GM19351 (cell line): ENCODE measurements around the gene HPSE2.

ENCODE experiments used
- ATAC-seq: cut with Tn5 transposase; IDR thresholded peaks from one replicate; pipeline ENCODE4 v1.9.1; 2021; ENCODE audit warnings: mild to moderate bottlenecking, moderate library complexity; ENCODE audit not compliant: unreplicated experiment

The HPSE2 gene

DNA sequence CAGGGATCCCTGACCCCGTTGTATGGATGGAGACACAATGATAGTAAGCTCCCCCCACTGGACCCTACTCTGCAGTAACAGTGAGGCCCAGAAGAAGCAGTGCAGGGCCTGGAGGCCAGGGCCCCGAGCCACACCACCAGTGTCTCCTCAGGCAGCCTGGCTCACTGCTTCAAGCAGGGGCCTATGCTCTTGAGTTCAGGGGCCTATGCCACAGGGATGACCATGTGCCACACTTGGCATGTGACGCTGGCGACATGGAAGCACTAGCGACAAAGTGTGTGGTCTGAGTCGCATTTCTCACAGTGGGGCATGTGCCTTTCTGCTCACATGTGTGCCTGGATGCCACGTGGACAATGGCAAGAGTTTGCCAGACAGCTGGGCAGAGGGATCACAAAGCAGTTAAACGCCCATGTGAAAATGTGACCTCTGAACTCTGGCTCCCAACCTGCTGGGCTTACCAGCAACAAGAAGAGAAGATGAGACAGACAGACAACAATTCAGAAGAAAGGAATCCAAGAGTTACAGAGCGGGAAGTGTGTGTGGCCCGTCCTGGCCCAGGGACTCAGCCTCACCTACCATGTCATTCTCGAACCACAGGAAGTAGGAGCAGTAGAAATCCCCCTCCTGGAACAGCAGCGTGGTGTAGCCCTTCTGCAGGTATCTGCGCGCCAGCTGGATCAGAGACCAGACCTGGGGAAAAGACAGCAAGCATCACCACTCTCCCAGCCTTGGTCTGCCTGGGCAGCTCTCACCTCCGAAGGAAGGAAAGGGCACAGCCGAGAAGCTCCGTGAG is 816.0 kb downstream of the HPSE2 start:
- no peak for ATAC-seq

DNA sequence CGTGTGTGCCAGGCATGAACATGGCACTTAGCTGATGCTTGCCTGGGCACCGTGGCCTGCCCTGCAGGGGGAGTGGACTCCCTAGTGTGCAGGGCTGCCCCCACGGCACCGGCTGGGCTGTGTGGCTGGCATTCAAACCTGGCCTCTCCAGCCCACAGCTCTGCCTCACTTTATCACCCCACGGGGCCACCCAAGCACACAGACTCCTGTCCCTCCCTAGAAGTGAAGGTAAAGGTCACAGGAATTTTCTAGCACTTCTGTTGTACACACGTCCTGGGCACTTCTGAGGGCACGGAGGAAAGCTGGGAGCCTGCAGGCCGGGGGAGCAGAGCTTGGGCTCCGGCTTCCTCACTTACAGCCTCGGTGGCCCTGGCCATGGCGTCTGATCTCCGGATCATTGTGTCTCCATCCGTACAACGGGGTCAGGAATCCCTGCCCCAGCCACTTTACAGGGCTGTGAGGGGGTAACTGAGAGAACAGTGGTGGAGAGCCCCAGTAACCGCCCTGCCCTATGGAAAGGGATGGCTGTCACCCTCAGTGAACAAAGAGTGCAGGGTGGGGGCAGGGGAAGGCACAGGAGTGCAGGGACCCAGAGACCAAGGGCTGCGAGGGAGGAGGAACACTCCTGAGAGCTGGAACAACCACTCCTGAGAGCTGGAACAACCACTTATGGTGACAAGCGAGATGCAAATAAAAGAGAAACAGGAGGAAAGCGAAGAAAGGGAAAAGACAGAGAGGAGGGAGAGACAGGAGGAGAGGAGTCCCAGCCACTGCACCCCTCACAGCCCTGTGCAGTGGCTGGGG is 816.8 kb downstream of the HPSE2 start:
- no peak for ATAC-seq

DNA sequence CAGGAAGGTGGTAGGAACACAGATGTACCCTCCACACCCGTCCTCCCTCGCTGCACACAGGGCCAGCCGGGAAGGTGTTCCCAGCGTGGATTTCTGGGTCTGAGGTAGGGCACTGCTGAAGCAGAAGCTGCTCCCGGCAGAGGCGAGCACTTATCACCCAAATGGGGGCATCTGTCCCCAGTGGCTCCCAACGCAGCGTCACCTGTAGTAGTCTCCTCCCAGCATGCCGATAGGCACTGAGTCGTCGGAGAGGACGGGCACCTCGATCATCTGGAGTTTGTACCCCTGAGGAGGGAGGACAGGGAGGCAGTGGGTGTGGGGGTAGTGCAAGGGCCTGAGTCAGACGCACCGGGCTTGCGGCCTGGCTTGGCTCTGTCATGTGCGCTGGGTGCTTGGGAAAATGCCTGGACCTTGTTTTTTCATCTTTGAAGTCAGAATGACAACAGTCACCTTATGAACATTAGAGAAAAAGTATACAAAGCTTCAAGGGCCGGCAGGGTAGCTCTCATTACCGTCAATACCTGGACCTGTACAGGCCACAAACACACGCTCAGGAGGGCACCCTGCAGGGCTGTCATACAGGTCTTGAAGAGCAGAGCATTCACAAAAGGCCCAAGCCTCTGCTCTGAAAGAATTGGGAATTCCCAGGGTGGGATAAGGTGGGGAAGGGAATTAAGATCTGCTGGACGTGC is 817.5 kb downstream of the HPSE2 start:
- no peak for ATAC-seq

DNA sequence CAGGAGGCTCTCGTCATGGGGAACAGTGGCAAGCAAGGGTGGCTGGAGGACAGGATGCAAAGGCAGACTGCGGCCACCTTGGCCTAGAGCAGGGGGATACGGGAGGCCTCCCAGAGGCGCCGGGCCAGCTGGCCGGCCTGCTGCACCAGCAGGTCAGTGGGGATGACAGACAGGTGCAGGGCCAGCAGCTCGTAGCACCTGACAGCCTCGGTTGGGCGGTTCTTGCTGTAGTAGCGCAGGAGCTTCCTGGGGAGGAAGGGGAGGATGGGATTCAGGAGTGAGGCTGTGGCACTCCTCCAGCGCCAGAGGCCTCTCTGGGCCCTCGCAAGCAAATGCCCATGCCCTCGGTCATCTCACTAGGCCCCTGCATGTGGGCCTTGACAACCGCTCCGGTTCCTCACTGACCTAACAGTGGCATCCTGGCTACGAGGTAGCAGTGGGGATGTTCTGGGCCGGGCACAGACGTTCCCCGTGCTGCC is 818.1 kb downstream of the HPSE2 start:
- no peak for ATAC-seq

DNA sequence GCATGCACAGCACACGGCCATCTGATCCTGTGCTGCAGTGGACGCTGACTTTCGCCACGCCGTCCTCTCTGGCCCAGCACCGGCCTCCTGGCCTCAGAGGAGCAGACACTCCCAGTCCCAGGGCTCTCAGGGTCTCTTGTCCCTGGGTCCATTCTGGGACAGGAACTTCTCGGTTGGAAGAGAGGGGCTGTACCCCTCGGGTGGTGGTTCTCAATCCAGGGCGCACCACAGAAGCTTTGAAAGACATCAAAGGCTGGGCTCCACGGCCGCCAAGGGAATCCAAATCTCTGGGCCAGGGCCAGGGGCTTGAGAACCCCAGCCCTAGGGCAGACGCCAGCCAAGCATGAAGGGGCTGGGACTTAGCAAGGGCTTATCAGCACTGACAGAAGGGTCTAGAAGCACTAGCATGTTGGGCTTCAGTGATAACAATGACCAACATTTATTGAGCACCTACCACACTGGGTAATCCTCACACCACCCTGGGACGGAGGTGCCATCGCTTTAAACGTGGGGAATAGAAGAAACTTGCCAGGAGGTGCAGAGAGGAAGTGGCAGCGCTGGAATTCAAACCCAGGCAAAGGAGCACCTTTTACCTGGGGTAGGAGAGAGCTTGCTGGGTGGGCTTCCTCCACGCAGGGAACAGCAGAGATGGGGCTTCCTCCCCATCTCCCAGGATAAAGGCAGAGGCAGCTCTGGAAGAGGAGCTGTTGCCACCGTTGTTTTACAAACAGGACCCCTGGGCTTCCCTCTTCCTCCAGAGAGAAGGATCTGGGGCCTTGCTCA is 818.9 kb downstream of the HPSE2 start:
- ATAC-seq, result no peak

DNA sequence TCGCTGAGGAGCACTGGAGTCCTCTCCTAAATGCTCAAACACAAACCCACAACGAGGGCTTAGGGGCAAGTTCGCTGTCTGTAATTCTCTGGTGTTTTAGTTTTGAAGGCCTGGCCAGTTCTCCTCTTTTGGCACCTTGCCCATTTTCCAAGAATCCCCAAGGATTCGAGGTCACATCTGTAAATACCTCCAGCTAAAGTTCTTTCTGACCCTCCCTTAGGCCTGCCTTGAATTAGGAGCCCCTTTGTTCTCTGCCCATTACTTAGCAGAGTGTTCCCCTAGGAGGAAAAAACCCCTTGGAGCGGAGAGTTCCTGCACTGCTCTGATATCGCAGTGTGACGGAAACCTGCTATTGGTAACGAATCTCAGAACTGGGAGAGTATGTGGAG is 819.9 kb downstream of the HPSE2 start:
- ATAC-seq, result no peak

DNA sequence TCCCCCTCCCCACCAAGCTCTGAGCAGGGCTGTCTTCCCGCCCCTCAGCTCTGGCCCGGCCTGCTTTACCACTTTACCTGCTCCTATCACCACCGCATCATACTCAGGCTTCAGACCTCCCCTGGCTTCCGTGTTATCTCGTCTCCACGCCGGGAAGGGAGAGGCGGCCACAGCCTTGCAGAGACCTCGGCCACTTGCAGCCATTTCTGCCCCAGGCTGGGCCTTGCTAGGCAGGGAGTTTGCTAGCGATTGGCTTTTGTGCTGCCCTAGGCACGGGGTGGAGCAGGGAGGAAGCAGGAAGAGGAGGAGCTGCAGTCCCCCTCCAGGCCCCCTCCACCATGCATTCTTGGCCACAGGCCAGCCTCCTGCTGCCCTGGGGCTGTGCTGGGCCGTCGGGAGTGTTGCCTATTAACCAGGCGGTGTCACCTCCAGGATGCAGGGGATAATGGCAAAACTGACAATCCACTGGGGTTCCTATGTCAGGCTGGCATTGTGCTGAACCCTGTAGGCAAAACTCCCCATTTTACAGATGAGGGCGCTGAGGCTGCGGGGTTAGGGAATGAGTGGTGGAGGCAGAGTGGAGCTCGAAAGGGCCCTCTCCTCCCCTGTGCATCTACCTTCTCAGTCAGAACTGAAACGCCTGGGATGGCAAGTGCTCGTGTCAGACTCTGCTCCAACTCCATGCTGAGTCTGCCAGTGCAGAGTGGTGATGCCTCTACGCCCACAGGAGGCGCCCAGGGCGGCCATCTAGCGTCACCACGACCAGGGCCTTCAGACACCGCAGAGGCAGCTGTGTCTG is 820.5 kb downstream of the HPSE2 start, which contains the start of gene PYROXD2:
Gene PYROXD2 (minus strand): TSS at position 251 of the 799 bp plus-strand sequence. CDS start 47 bp downstream, at position 204.
- ATAC-seq, result no peak

DNA sequence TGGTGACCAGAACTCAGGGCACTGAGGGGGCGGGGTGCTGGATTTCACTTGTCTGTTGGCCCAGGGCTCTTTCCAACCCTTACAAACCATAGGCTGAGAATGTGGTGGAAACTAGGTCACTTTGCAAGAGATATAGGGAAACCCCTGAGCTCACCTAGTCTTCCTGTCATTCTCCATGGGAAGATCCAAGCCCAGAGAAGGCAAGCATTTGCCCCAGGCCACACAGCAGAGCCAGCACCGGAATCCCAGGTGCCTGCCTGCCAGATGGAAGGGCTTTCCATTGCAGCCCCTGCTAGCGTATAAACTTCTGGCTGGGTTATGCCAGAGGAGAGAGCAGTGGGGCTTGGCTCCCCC is 821.1 kb downstream of the HPSE2 start:
- no peak for ATAC-seq

DNA sequence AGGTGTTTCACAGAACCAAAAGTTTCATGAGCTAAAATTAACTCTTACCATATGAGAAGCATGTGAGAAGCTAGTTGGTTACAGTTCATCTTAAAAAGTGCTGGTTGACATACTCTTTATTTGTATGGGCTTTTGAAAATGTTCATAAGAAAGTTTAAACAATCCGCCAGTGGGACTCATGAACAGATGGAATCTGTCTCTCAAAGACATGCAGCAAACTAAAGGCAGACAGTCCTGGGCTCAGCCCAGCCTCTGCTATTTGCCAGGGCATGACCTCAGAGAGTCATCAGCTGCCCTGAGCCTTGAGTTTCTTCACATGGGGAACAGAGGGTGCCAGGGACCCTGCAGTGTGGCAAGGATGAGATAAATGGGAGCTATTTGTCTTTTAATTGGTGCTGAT is 823.9 kb downstream of the HPSE2 start:
- no peak for ATAC-seq

DNA sequence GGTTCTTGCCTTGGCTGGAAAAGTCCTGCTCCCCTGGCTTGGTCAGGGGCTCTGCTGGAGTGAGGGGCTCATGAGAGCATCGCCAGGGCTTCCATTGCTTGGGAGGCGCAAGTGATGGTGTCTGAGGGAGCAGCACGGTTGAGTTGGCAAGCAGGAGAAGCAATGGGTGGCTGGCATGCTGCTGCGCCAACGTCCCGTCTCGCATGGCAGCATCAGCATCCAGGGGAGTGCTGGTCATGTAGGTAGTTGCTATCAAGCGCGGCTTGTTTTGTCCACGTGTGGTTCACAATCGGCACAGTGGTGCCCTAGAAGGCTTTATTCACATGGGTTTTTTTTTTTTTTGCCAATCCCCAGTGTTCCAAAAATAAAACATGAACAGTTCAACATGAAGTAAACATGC is 824.5 kb downstream of the HPSE2 start:
- no peak for ATAC-seq

DNA sequence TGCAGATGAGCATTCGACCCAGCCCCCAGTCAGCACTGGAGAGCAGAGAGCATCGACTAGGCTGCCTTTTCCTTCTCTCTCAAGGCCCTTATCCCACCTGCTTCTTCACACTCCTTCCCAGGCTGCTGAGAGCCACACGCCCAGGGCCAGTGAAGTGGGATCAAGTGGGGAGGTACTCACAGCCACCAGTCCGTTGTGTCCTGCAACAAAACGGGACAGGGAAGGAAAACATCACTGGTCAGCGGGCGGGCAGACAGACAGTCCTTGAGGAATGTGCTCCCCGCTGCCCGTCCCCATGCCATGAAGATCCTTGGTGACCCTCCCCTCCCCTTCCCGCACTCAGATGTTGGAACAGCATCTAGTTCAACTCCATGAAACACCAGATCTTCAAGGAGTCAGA is 824.9 kb downstream of the HPSE2 start:
- no peak for ATAC-seq

DNA sequence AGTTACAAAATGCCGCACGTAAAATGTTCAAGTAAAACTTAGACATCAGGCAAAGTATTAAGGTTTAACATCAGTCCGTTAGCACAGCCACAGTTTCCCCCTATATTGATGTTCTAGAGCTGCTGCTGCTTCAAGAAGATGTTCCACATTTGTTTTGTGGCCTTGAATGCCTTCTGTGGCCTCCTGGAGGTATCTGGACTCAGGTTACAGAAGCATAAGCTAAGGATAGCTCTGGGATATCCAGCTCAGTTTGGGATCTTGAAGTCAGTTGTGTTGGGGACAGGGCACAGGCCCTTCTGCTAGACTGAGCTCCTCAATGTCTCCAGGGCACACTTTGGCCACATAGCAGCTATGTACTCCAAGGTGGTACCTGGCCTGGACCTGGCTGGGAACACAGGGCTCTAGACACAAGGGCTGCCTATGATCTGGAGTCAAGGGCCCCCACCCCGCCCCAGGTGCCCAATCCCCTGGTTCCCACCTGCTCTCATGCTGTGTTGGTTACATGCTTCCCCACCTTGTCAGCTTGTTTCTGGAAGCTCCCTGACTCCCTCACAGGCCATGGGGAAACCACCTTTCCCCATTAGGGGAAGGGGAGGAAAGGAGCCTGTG is 825.4 kb downstream of the HPSE2 start:
- ATAC-seq, result no peak

DNA sequence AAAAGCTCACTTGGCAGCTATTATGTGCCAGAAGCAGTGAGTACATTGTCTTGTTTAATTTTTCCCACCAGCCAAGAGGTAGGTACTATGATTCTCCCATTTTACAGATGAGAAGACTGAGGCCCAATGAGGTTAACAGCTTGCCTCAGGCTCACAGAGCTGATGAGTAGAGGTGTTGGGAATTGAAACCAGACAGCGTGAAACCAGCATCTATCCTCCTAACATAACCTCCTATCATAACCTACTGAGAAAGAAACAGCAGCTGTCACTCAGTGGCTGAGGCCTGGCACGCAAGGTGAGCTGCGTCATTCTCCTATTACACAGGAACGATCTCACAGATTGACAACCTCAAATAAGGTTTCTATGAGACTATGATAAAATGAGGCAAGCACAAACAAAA is 826.9 kb downstream of the HPSE2 start:
- no peak for ATAC-seq

DNA sequence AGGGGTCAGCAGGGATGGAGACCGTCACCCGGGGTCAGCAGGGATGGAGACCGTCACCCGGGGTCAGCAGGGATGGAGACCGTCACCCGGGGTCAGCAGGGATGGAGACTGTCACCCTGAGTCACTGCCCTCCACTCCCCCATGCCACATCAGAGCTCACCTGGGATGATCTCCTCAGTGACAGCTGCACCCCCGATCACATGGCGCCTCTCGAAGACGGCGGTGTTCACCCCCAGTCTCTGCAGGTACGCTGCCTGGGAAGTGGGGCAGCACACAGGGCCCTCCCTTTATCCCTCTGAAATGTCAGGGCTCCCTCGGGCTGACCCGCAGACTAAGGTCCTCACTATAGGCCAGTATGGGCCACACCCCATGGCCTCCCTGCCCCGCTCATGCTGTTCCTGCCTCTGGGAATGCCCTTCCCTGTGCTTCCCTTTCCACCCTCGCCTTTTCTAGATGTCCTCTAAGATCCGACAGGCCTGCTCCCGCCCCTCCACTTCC is 827.9 kb downstream of the HPSE2 start:
- ATAC-seq, result no peak
